NCI-H2107 treated with DMSO at 0.1 percent for 48 hours (cell line): ENCODE results near the gene ATP6V0D1.

Experiments
- DNase-seq: peaks from one replicate; lab custom pipeline; 2025; ENCODE audit not compliant: unreplicated experiment; lab: John Stamatoyannopoulos, UW

The ATP6V0D1 gene

GRCh38 chr16:67445913-67446907, 34.7 kb downstream of the ATP6V0D1 start:
- no peak for DNase-seq

- no peak for DNase-seq
Measured at GRCh38 chr16:67445441-67445912, 35.5 kb downstream of the ATP6V0D1 start.

- DNase-seq = no peak
Measured at GRCh38 chr16:67445126-67445426, 35.9 kb downstream of the ATP6V0D1 start.

- DNase-seq = no peak
Measured at GRCh38 chr16:67444259-67445125, 36.5 kb downstream of the ATP6V0D1 start.

- DNase-seq = no peak
Measured at GRCh38 chr16:67443265-67443664, 37.7 kb downstream of the ATP6V0D1 start.

GRCh38 chr16:67442581-67443255, 38.2 kb downstream of the ATP6V0D1 start:
- DNase-seq = no peak

GRCh38 chr16:67441907-67442306, 39.0 kb downstream of the ATP6V0D1 start:
- DNase-seq = no peak

- DNase-seq = peak; percentile 97
Measured at GRCh38 chr16:67441271-67441753, 39.6 kb downstream of the ATP6V0D1 start.

GRCh38 chr16:67438824-67439393, 42.0 kb downstream of the ATP6V0D1 start:
- DNase-seq = no peak

GRCh38 chr16:67438098-67438791, 42.7 kb downstream of the ATP6V0D1 start:
- DNase-seq = no peak

GRCh38 chr16:67437513-67437912, 43.4 kb downstream of the ATP6V0D1 start:
- no peak for DNase-seq

- DNase-seq = no peak
Measured at GRCh38 chr16:67436640-67437193, 44.2 kb downstream of the ATP6V0D1 start.

- DNase-seq = no peak
Measured at GRCh38 chr16:67435758-67436164, 45.2 kb downstream of the ATP6V0D1 start.

- DNase-seq = no peak
Measured at GRCh38 chr16:67433131-67433719, 47.7 kb downstream of the ATP6V0D1 start.

GRCh38 chr16:67432506-67432890, 48.5 kb downstream of the ATP6V0D1 start:
- DNase-seq = no peak

GRCh38 chr16:67431775-67432505, 49.0 kb downstream of the ATP6V0D1 start:
- DNase-seq = no peak

GRCh38 chr16:67430977-67431774, 49.8 kb downstream of the ATP6V0D1 start, which contains the start of gene HSD11B2:
Gene HSD11B2 (plus strand): TSS chr16:67431121. CDS start chr16:67431249, 128 bp downstream.
- DNase-seq = no peak

GRCh38 chr16:67430504-67430976, 50.4 kb downstream of the ATP6V0D1 start:
- no peak for DNase-seq
